Endometrial microvascular endothelial cells (primary cell): ENCODE data around the gene NPPB. TPM values are rescaled to one million over a fixed set of nuclear protein-coding genes. Genes with fewer than 3 reads are reported as not detected.
"Not testable (repeated sequence)": the region's sequence is repeated elsewhere in the genome, so short reads cannot be mapped to it uniquely, and the experiment has no call there.

ENCODE experiments used
- in situ Hi-C: cut with HindIII; loops from 2 replicates; pipeline ENCODE4 v1.10.0; 2017; ENCODE audit warnings: low sequenced_read_pairs, low pct_unique_long_range_greater_than_20kb; ENCODE audit errors: inconsistent ontology term
- total RNA-seq: library from RNA; depleted of rRNA; stranded (reverse); fragments of >200 nt; gene quantifications from one replicate; pipeline ENCODE4 v1.2.3, GENCODE V29; 2015; ENCODE audit errors: inconsistent ontology term

Gene NPPB
- total RNA-seq, result not detected

DNA sequence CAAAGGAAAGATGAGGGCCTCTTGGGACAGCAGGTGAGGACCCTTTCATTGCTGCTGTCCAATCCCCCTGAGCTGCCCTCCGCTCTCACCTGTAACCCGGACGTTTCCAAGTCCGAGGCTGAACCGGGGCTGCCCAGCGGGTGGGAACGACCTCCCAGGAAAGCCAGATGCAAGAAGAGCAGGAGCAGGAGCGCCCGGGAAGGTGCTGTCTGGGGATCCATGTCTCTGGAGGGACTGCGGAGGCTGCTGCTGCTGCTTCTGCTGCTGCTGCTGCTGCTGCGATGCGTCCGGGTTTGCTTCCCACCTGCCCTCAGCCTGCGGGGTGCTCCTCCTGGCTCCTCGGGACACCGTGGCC lies at the start of gene NPPB:
TSS of gene NPPB (minus strand) at position 333 of the 355 bp plus-strand sequence. CDS start at position 221, 112 bp downstream.
- in situ Hi-C loops, result no loop called here

DNA sequence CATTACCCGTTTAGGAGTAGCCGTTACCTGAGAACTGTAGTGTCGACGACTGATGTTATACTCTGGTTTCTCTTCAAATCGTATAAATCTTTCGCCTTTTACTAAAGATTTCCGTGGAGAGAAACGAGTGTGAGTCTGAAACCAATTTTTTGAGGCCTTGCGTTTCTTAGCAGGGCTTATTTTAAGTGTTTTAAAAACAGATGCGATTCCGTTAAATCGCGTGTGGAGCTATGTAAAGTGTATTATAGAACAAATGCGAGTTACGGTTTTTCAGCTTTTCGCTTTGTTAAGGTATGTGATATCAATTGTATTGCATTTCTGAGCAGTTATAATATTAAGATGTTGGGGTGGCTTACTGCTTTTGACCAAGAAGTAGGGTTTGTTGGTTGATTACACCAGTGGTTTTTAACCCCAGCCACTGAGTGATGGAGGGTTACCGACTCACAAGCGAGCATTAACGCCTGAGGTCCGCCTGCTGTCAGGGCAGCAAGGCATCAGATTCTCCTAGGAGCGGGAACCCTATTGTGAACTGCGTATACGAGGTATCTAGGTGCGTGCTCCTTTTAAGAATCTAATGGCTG lies 49.4 kb upstream of the NPPB start:
- in situ Hi-C loops, result no loop called here

GRCh38 chr1:11907275-11908094 lies 48.7 kb upstream of the NPPB start:
- in situ Hi-C loops, result no loop called here

DNA sequence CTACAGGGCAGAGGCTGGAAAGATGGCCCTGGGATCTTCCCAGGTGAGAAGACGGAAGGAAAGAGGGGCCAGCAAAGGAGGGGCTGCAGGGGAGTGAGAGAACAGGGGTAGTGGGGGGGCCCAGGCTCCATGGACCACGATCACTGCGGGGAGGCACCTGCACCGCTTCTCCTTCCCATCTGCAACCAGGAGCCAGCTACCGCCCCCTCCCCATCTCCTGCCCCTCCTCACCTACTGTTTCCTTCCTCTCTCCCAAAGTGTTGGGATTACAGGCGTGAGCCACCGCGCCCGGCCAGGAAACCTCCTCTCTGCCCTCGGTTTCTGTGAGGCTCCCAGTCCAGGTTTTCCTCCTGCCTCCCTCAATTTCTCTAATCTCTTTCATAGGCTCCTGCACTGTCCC lies 48.1 kb upstream of the NPPB start:
- in situ Hi-C loops, result no loop called here

GRCh38 chr1:11904978-11905377 lies 46.2 kb upstream of the NPPB start:
- in situ Hi-C loops, result no loop called here

- in situ Hi-C loops, result not testable (repeated sequence)
Measured at GRCh38 chr1:11904156-11904555, 45.4 kb upstream of the NPPB start.

- in situ Hi-C loops, result no loop called here
Measured at GRCh38 chr1:11903210-11903609, 44.5 kb upstream of the NPPB start.

DNA sequence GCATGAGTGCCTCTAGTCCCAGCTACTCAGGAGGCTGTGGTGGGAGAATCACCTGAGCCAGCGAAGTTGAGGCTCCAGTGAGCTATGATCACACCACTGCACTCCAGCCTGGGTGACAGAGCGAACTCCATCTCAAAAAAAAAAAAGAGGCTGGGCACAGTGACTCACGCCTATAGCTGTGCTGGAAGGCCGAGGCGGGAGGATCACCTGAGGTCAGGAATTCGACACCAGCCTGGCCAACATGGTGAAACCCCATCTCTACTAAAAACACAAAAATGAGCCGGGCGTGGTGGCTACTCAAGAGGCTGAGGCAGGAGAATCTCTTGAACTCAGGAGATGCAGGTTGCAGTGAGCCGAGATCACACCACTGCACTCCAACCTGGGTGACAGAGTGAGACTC lies 42.7 kb upstream of the NPPB start:
- in situ Hi-C loops, result not testable (repeated sequence)

GRCh38 chr1:11898831-11899467 lies 40.2 kb upstream of the NPPB start:
- in situ Hi-C loops, result no loop called here

DNA sequence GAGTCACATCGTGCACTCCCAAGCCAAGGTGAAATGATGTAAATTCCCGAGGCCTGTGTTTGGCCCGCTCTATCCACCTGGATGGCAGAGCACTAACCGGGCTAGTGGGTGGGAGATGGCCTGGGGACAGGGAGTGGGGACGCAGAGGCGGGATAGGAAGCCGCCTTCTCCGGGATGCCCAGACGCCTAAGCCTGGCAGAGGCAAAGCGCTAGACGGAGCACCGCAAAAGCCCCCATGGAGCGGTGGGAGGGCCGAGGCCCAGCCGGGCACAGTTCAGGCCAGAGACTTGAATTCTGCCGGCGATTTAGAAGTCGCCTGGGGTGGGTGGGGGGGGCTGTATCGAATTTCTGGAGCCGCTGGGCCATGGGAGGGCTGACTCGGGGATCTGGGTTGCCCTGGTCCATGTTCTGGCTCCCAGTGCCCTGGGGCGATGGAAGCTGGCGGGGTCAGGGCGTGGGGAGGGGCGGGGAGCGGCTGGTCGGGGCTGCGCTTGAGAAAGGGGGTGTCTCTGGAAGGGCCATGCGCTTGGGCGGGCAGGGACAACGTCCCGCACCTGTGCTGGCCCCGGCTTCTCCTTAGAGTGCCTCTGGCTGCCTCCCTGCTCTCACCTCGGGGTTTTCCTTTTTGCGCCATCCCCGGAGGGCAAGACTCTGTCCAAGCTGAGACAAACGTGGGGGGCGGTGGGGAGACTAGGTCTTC lies 39.5 kb upstream of the NPPB start:
- in situ Hi-C loops, result no loop called here

DNA sequence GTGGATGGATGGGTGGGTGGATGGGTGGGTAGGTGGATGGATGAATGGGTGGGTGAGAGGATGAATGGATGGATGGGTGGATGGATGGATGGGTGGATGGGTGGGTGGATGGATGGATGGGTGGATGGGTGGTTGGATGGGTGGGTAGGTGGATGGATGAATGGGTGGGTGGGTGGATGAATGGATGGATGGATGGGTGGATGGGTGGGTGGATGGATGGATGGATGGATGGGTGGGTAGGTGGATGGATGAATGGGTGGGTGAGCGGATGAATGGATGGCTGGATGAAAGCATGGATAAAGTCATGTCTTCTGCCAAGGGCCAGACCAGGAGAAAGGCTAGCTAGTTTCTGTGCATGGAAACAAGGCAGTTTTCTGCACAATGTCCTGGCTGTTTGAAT lies 35.8 kb upstream of the NPPB start:
- in situ Hi-C loops, result not testable (repeated sequence)

DNA sequence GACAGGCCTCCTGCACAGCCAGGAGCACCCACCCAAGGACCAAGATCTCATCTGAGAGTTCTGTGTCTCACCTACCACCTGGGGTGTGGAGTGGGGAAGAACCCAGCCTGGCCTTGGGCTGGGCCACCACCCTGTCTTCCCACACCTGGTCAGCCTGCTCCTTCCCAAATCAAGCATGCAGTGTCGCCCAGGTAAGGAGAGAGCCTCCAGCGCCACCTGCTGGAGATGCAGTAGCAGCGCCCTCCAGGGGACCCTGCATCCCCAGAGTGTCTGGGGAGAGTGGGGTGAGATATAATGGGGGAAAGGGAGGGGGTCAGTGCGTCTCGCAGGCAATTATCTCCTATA lies 35.1 kb upstream of the NPPB start:
- in situ Hi-C loops, result no loop called here

DNA sequence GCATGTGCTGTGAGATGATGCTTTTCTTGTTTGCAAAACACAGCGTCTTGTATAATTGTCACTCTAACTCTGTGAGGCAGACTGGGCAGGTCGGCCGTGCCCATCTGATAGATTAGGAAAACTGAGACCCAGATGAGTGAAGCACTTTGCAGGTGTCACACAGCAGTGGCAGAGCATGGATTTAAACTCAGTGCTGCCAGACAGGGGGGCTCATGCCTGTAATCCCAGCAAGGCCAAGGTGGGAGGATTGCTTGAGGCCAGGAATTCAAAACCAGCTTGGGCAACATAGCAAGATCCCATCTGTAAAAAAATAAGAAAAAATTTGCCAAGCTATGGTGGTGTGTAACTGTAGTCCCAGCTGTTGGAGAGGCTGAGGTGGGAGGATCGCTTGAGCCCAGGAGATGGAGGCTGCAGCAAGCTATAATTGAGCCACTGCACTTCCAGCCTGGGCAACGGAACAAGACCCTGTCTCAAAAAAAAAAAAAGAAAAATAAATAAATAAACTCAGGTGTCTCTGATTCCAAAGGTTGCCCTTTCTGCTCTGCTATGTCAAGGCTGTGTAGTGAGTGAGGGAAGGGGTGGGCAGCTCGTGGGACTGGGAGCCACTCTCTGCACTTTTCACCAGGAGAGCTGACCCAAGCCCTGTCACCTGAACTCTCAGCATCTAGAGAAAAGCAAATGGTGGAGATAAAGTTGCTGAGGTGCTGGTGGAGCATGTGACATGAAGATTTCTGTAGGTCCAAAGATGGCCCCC lies 32.9 kb upstream of the NPPB start:
- in situ Hi-C loops, result no loop called here

- in situ Hi-C loops, result no loop called here
Measured at GRCh38 chr1:11888877-11889208, 30.1 kb upstream of the NPPB start.

DNA sequence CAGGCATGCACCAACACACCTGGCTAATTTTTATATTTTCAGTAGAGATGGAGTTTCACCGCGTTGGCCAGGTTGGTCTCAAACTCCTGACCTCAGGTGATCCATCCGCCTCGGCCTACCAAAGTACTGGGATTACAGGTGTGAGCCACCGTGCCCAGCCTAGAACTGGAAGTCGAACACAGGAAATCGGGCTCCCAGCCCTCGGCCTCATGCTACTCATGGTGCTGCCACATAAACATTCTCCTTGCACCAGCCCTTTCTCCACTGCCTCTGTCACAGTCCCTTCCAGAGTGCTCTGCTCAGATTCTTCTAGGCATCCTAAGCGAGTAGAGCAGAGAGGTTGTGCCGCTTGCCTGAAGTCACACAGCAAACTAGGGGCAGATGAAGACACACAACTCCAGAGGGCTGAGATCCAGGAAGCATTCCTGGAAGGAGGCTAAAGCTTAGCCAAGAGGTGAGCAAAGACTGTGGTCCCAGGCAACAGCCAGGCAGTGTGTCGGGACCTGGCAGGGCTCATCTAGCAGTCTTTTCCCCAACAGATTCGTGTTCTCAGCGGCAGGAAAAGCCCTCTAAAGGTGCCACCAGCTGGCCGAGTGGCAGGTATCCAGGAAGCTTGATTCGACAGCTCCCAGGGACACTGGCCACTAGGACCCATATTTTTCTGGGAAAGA lies 29.6 kb upstream of the NPPB start:
- in situ Hi-C loops, result no loop called here

DNA sequence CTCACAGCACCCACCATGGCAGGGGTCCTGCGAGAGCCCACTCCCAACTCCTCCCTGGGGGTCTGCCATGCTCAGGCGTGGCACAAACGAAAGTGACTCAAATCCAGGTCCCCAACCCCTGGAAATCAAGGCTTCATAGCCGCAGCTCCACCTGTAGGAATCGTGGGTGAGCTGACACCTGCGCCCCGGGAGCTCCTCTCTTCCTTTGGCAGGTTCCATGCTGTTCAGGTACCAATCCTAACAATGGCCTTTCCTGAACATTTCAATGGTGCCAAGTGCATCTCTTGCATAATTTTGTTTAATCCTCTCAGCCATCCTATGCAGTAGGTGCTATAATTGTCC lies 28.9 kb upstream of the NPPB start:
- in situ Hi-C loops, result no loop called here

DNA sequence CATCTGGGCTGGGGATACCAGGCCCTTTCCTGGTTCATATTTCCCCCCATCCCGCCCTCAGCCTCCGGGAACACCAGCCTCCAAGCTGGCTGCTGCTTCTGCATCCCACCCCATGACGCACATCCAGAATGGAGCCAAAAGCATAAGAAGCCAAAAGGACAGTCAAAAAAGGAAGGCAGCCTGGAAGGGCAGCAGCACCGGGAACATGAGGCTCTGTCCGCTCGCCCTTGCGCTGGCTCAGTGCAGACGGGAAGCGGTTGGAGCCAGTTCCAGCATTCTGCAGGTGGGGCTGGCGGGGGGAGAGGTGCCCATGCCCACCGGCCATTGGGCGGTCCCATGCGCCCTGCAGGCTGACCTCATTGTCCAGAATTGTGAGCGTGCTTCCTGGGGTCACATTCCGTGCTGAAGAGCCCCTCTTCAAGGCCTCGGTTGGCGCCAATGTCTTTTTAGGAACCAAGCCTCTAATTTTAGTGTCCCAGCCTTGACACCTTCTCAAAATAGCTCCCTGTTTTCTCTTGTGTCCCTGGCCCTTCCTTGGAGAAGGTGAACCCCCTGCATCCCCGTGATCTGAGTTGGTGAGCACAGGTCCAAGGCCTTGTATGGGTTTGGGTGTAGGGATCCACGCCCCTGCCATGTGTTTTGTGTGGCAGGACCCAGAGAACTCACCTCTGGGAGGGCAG lies 28.4 kb upstream of the NPPB start:
- in situ Hi-C loops, result no loop called here

DNA sequence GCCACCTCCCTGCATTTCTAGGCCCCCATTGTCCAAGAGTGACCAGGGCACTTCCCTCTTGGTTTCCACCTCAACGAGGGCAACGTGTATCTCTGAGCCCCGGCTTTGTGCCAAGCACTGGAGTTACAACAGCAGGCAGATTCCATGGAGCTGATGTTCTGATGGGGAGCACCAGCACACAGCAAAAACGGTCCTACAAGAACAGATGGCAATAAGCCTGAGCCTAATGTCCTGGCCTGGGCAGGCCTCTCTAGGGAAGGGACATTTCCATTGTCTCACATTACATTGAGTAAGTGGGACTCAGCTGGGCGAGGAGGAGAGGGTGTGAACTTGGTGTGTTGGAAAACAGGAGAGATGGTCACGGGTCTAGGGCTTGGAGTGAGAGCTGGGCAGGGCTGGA lies 27.2 kb upstream of the NPPB start:
- in situ Hi-C loops, result no loop called here
